GM12891 (cell line): ENCODE measurements around the gene PCSK6.

Source experiments
- PAX5 ChIP-seq: IDR thresholded peaks from 2 replicates; pipeline ENCODE4 v1.6.1; 2011; ENCODE audit warnings: low read length, moderate library complexity, mild to moderate bottlenecking; ENCODE audit not compliant: insufficient read depth, severe bottlenecking
- POLR2A ChIP-seq: IDR thresholded peaks from 2 replicates; pipeline ENCODE4 v1.6.1; 2011; ENCODE audit warnings: low read depth, low read length, control low read depth
- POLR2AphosphoS5 ChIP-seq: IDR thresholded peaks from 2 replicates; pipeline ENCODE4 v1.6.1; 2011; ENCODE audit warnings: low read depth, low read length, control low read depth
- POU2F2 ChIP-seq: IDR thresholded peaks from 2 replicates; pipeline ENCODE4 v1.6.1; 2011; ENCODE audit warnings: low read depth, mild to moderate bottlenecking, control low read depth, low read length, moderate library complexity
- SPI1 ChIP-seq: IDR thresholded peaks from 2 replicates; pipeline ENCODE4 v1.6.1; 2011; ENCODE audit warnings: low read depth, low read length, control low read depth
- TAF1 ChIP-seq: IDR thresholded peaks from 2 replicates; pipeline ENCODE4 v1.6.1; 2011; ENCODE audit warnings: low read depth, low read length, control low read depth

DNA sequence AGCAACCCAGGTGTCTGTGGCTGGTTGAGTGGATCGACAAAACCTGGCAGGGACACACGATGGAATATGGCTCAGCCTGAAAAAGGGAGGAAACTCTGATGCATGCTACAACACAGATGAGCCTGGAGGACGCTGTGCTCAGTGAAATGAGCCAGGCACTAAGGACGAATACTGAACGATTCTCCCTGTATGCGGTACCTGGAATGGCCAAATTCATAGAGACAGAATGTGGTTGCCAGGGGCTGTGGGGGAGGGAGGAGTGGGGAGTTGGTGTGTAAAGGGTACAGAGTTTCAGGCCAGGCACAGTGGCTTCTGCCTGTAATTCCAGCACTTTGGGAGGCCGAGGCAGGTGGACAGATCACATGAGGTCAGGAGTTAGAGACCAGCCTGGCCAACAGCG is 35.1 kb downstream of the PCSK6 start:
- TF ChIP-seq TAF1: no peak
- no peak for TF ChIP-seq POLR2A
- TF ChIP-seq POLR2AphosphoS5: no peak
- TF ChIP-seq POU2F2: no peak
- no peak for TF ChIP-seq PAX5
- no peak for TF ChIP-seq SPI1
